Activated naive CD4-positive, alpha-beta T cell treated with anti-CD3 and anti-CD28 coated beads, Interleukin-2, amount 10 ng/mL, durations not matched to agents 7 days and 5 days (primary cell): ENCODE data around the gene OR1A2.
"Not testable (repeated sequence)": the region's sequence is repeated elsewhere in the genome, so short reads cannot be mapped to it uniquely, and the experiment has no call there.

Source experiments
- CTCF ChIA-PET: fragments of 350-600 bp; sonication (Branson Sonifier 250); formaldehyde crosslinking; loops from one replicate; lab custom pipeline; 2021; ENCODE audit warnings: antibody characterized with exemption; lab: Charles Lee
- DNase-seq: peaks from one replicate; pipeline ENCODE4 v3.0.0-alpha.2; 2020
- H3K27ac Mint-ChIP-seq: one replicate; pipeline ENCODE4 v1.8.0; 2021; ENCODE audit warnings: mild to moderate bottlenecking, moderate library complexity, mixed read lengths
- H3K27me3 Mint-ChIP-seq: one replicate; pipeline ENCODE4 v1.8.0; 2021; ENCODE audit warnings: mild to moderate bottlenecking, mixed read lengths
- H3K36me3 Mint-ChIP-seq: one replicate; pipeline ENCODE4 v1.8.0; 2021; ENCODE audit warnings: mixed read lengths
- H3K4me1 Mint-ChIP-seq: one replicate; pipeline ENCODE4 v1.8.0; 2021; ENCODE audit warnings: mixed read lengths
- H3K4me3 Mint-ChIP-seq: one replicate; pipeline ENCODE4 v1.8.0; 2021; ENCODE audit warnings: mild to moderate bottlenecking, moderate library complexity, mixed read lengths
- H3K9me3 Mint-ChIP-seq: one replicate; pipeline ENCODE4 v1.8.0; 2021; ENCODE audit warnings: mixed read lengths

The OR1A2 gene

DNA sequence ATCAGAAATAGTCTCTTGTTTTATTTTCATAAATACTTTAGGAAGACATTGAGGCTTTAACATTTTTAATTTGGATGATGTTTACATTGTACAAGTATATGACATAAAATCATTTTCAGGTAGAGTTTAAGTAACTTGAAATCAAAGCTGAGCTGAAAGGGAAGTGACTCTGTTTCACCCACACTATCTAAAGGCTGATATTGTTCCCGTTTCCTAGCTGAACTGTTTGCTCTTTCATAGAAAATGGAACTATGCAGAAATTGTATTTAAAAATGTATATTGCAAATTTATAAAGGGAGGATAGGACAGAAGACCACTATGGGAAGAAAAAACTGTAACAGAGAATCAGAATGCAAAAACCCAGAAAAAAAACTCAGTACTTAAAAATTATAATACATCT is 47.5 kb downstream of the OR1A2 start:
- DNase-seq, H3K27me3 Mint-ChIP-seq, H3K4me1 Mint-ChIP-seq, H3K36me3 Mint-ChIP-seq, CTCF ChIA-PET, H3K9me3 Mint-ChIP-seq, H3K4me3 Mint-ChIP-seq, H3K27ac Mint-ChIP-seq: not testable (repeated sequence)
